ENCODE measurements around the gene SH3TC1. TPM values are rescaled to one million over a fixed set of nuclear protein-coding genes. Genes with fewer than 3 reads are reported as not detected.

The SH3TC1 gene
- polyA plus RNA-seq, 2 of the 4 experiments (the other 2 are of a cell fraction): 2.8 to 7.4 TPM

- ChIA-PET POLR2A (interaction anchor here (0.7 kb wide), 1 partner anchor 158 kb away, joined by 4 read pairs; no protein-coding TSS in a partner anchor), CTCF (no interaction called here)
- 100% methylated on average over 3 of the region's 12 CpGs for WGBS (ENCODE audit: missing lambda C conversion rate)
- TF ChIP-seq HEYL (CRISPR knock-in tag; IDR thresholded peaks at IDR 0.05): no peak
- TF ChIP-seq JUNB (IDR thresholded peaks at IDR 0.05): no peak
- TF ChIP-seq FOXS1 (CRISPR knock-in tag; IDR thresholded peaks at IDR 0.05): no peak
- TF ChIP-seq E2F6 (IDR thresholded peaks at IDR 0.05; ENCODE audit: borderline replicate concordance, low read depth): no peak
- no peak for TF ChIP-seq HDAC2 (IDR thresholded peaks at IDR 0.05)
- TF ChIP-seq MYC (IDR thresholded peaks at IDR 0.05; ENCODE audit: borderline replicate concordance, low read length): no peak
- TF ChIP-seq PBX3 (IDR thresholded peaks at IDR 0.05): no peak
- no peak for TF ChIP-seq MAX (IDR thresholded peaks at IDR 0.05)
- TF ChIP-seq TP53 (CRISPR knock-in tag; IDR thresholded peaks at IDR 0.05): no peak
- no peak for TF ChIP-seq FOSL2 (IDR thresholded peaks at IDR 0.05)
- TF ChIP-seq FOSL2 (CRISPR knock-in tag; IDR thresholded peaks at IDR 0.05): no peak
- TF ChIP-seq CTCF (IDR thresholded peaks at IDR 0.05): no peak
- H3K9me3 ChIP-seq: no peaks in the 10 kb centered on the region
- H3K4me1 ChIP-seq: 0 out of 3 replicates have a peak, but pooled peaks cover 5% of the 10 kb centered on the region
- DNase-seq (ENCODE audit: low read depth in 1 of 2, low spot score in 1 of 2) (no peak), FAIRE-seq (no peak), ATAC-seq (no peak)
- H3K4me2 ChIP-seq: no peak overlapping the region
- no peak overlapping the region for H3K4me3 ChIP-seq
- no peak overlapping the region for H3K27ac ChIP-seq
These were observed 9.5 kb downstream of the SH3TC1 start for GRCh38 chr4:8208565-8208964.

- H3K4me3 ChIP-seq: no peak overlapping the region
- POLR2A ChIA-PET: no interaction called here
- no peak overlapping the region for H3K27ac ChIP-seq
- peaks cover 5% of the 10 kb centered on the region; the same call in 1 of the 3 replicates for H3K4me1 ChIP-seq
- TF ChIP-seq CHD2 (IDR thresholded peaks at IDR 0.05; ENCODE audit: low read length, partially characterized antibody): no peak
- TF ChIP-seq HMGXB4 (CRISPR knock-in tag; IDR thresholded peaks at IDR 0.05; ENCODE audit: borderline replicate concordance): no peak
- TF ChIP-seq NPAS2 (CRISPR knock-in tag; IDR thresholded peaks at IDR 0.05; ENCODE audit: borderline replicate concordance): no peak
- TF ChIP-seq SREBF2 (IDR thresholded peaks at IDR 0.05): no peak
- no peak for TF ChIP-seq CEBPB (IDR thresholded peaks at IDR 0.05)
- no peak overlapping the region for H3K4me2 ChIP-seq
- FAIRE-seq (no peak), DNase-seq (ENCODE audit: low read depth in 1 of 2, low spot score in 1 of 2) (no peak), ATAC-seq (no peak)
- no peaks in the 10 kb centered on the region for H3K9me3 ChIP-seq
- WGBS (ENCODE audit: missing lambda C conversion rate): 92% methylated on average over 18 of the region's 21 CpGs
- CTCF ChIA-PET: no interaction called here
These were observed 10.2 kb downstream of the SH3TC1 start for GRCh38 chr4:8209181-8209874.

GRCh38 chr4:8210010-8210409 is 10.9 kb downstream of the SH3TC1 start:
- DNase-seq (ENCODE audit: low read depth in 1 of 2, low spot score in 1 of 2) (no peak), FAIRE-seq (no peak), ATAC-seq (no peak)
- TF ChIP-seq RAD21 (conservative IDR thresholded peaks at IDR 0.05 in 1 of 2, IDR thresholded peaks at IDR 0.05 in 1 of 2) (no peak), HOXB13 (CRISPR knock-in tag; IDR thresholded peaks at IDR 0.05; ENCODE audit: low read depth) (no peak), HEYL (CRISPR knock-in tag; IDR thresholded peaks at IDR 0.05) (no peak), BHLHE40 (IDR thresholded peaks at IDR 0.05; ENCODE audit: low read depth, low read length) (no peak), PBX3 (IDR thresholded peaks at IDR 0.05) (no peak), HES2 (IDR thresholded peaks at IDR 0.05) (no peak), FOSB (CRISPR knock-in tag; IDR thresholded peaks at IDR 0.05) (no peak)
- ChIA-PET CTCF (no interaction called here), POLR2A (no interaction called here)
- H3K4me3 ChIP-seq: no peak overlapping the region
- WGBS (ENCODE audit: missing lambda C conversion rate): 90% methylated on average over 7 of the region's 12 CpGs
- H3K9me3 ChIP-seq: no peaks in the 10 kb centered on the region
- H3K27ac ChIP-seq: no peak overlapping the region
- H3K4me1 ChIP-seq: peaks cover 10% of the 10 kb centered on the region
- H3K4me2 ChIP-seq: no peak overlapping the region
